ENCODE measurements around the gene PLPP7. TPM values are rescaled to one million over a fixed set of nuclear protein-coding genes. Genes with fewer than 3 reads are reported as not detected.
"Not testable (repeated sequence)": the region's sequence is repeated elsewhere in the genome, so short reads cannot be mapped to it uniquely, and the experiment has no call there.

The PLPP7 gene
- total and polyA plus RNA-seq, 4 donors, result 0.18 to 0.59 (median 0.51) TPM; not detected in 1

GRCh38 chr9:131349522-131349880 is 60.0 kb downstream of the PLPP7 start:
- Histone ChIP-seq H3K36me3 (ENCODE audit: control insufficient read depth in 4 of 4, insufficient read depth in 3 of 4, low read depth in 1 of 4, low read length in 3 of 4) (no peaks in the 10 kb centered on the region), H3K4me3 (ENCODE audit: low read depth in 1 of 3, low read length in 3 of 3) (no peak overlapping the region), H3K9me3 (ENCODE audit: control insufficient read depth in 4 of 4, low read length in 3 of 4) (no peaks in the 10 kb centered on the region), H3K27ac (ENCODE audit: low read depth in 1 of 2, low read length in 2 of 2) (no peak overlapping the region), H3K27me3 (ENCODE audit: control insufficient read depth in 4 of 4, insufficient read depth in 4 of 4, low read length in 3 of 4) (no peaks in the 10 kb centered on the region), H3K9ac (ENCODE audit: low read depth in 1 of 2, low read length in 2 of 2) (no peak overlapping the region), H3K4me1 (ENCODE audit: control insufficient read depth in 4 of 4, insufficient read depth in 4 of 4, low read length in 3 of 4) (peaks cover 0 to 6% (median 3%) of the 10 kb centered on the region in 4 donors)
- WGBS, result 62% methylated on average over 5 of the region's 5 CpGs
- TF ChIP-seq NR2F2 (IDR thresholded peaks at IDR 0.05), result no peak
- TF ChIP-seq FOXA2 (IDR thresholded peaks at IDR 0.05), result no peak
- no peak for TF ChIP-seq ATF3 (IDR thresholded peaks at IDR 0.05)
- TF ChIP-seq MAX (IDR thresholded peaks at IDR 0.05), result no peak
- TF ChIP-seq CTCF (IDR thresholded peaks at IDR 0.05; ENCODE audit: low read depth, low read length, missing input control), result no peak
- no peak for TF ChIP-seq GABPA (IDR thresholded peaks at IDR 0.05 in 1 of 2, conservative IDR thresholded peaks at IDR 0.05 in 1 of 2)
- TF ChIP-seq YY1 (IDR thresholded peaks at IDR 0.05), result no peak
- TF ChIP-seq RAD21 (IDR thresholded peaks at IDR 0.05), result no peak
- DNase-seq (ENCODE audit: low spot score), result no peak

- no peak for TF ChIP-seq HNF4G (IDR thresholded peaks at IDR 0.05)
- peak; percentile 94 to 96 for TF ChIP-seq RAD21 (IDR thresholded peaks at IDR 0.05)
- TF ChIP-seq RXRA (IDR thresholded peaks at IDR 0.05), result peak in 1 of 2 donors; percentile 16
- peak; percentile 70 for TF ChIP-seq CTCF (IDR thresholded peaks at IDR 0.05; ENCODE audit: low read depth, low read length, missing input control)
- Histone ChIP-seq H3K27ac (ENCODE audit: low read depth in 1 of 2, low read length in 2 of 2) (no peak overlapping the region), H3K36me3 (ENCODE audit: control insufficient read depth in 4 of 4, insufficient read depth in 3 of 4, low read depth in 1 of 4, low read length in 3 of 4) (no peaks in the 10 kb centered on the region), H3K9ac (ENCODE audit: low read depth in 1 of 2, low read length in 2 of 2) (peak overlapping the region in 1 of 2 donors; percentile 35), H3K4me1 (ENCODE audit: control insufficient read depth in 4 of 4, insufficient read depth in 4 of 4, low read length in 3 of 4) (peaks cover 0 to 6% (median 3%) of the 10 kb centered on the region in 4 donors), H3K27me3 (ENCODE audit: control insufficient read depth in 4 of 4, insufficient read depth in 4 of 4, low read length in 3 of 4) (no peaks in the 10 kb centered on the region), H3K9me3 (ENCODE audit: control insufficient read depth in 4 of 4, low read length in 3 of 4) (no peaks in the 10 kb centered on the region), H3K4me3 (ENCODE audit: low read depth in 1 of 3, low read length in 3 of 3) (peak overlapping the region in 2 of 3 donors; percentile 31 to 36)
- 8% methylated on average over 27 of the region's 27 CpGs for WGBS
- peak; percentile 82 for DNase-seq (ENCODE audit: low spot score)
Measured at GRCh38 chr9:131349881-131350563, 60.5 kb downstream of the PLPP7 start.

- H3K27me3 ChIP-seq (ENCODE audit: control insufficient read depth in 4 of 4, insufficient read depth in 4 of 4, low read length in 3 of 4); H3K4me1 ChIP-seq (ENCODE audit: control insufficient read depth in 4 of 4, insufficient read depth in 4 of 4, low read length in 3 of 4); DNase-seq (ENCODE audit: low spot score); H3K4me3 ChIP-seq (ENCODE audit: low read depth in 1 of 3, low read length in 3 of 3); H3K36me3 ChIP-seq (ENCODE audit: control insufficient read depth in 4 of 4, insufficient read depth in 3 of 4, low read depth in 1 of 4, low read length in 3 of 4); H3K27ac ChIP-seq (ENCODE audit: low read depth in 1 of 2, low read length in 2 of 2); H3K9me3 ChIP-seq (ENCODE audit: control insufficient read depth in 4 of 4, low read length in 3 of 4); H3K9ac ChIP-seq (ENCODE audit: low read depth in 1 of 2, low read length in 2 of 2): not testable (repeated sequence)
- 58% methylated on average over 5 of the region's 6 CpGs for WGBS
- TF ChIP-seq SP1 (IDR thresholded peaks at IDR 0.05), result peak; percentile 9
Measured at GRCh38 chr9:131356479-131356878, 67.0 kb downstream of the PLPP7 start.

Measured in liver (tissue), 9 donors.